HL-60/S4 (cell line): ENCODE results near the gene MPZL1.
"Not testable (repeated sequence)": the region's sequence is repeated elsewhere in the genome, so short reads cannot be mapped to it uniquely, and the experiment has no call there.

Source experiments
- in situ Hi-C: fragments of 300-500 bp; cut with MboI; formaldehyde crosslinking; loops from 2 replicates; pipeline ENCODE4 v1.14.3; 2022; ENCODE audit warnings: low sequenced_read_pairs

The MPZL1 gene

DNA sequence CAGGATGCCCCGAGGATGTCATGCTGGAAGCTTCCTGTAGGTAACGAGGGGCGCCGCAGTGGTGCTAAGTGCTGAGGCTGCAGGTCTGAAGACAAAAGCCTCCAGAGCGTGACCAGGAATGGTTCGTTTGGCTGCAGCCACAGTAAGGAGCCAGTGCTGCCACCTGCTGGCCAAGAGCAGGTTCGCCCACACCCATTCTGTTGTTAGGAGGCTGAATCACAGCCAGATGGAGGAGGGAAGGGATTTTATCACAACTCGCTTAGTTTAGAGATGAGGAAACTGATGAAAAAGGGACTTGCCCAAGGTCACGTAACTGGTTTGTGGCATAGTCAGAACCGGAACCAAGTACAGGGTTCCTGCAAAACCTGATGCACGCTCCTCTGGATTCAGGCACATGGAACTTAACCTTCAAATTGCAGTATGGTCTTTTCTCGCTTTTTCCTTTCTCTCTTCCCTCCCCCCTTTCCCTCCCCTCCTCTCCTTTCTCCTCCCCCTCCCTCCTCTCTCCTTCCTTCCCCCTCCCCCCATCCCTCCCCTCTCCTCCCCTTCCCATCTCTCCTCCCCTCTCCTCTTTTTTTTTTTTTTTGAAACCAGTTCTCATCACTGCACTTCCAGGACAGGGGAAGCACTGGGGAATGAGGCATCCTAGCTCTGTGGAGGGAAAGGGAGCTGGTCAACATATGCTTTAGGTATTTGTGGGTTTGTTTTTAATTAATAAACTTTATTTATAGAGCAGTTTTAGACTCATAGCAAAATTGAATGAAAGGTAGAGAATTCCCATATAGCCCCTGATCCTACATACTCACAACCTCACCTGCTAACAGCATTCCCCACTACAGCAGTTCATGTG, 81.8 kb downstream of the MPZL1 start:
- in situ Hi-C loops, result no loop called here

DNA sequence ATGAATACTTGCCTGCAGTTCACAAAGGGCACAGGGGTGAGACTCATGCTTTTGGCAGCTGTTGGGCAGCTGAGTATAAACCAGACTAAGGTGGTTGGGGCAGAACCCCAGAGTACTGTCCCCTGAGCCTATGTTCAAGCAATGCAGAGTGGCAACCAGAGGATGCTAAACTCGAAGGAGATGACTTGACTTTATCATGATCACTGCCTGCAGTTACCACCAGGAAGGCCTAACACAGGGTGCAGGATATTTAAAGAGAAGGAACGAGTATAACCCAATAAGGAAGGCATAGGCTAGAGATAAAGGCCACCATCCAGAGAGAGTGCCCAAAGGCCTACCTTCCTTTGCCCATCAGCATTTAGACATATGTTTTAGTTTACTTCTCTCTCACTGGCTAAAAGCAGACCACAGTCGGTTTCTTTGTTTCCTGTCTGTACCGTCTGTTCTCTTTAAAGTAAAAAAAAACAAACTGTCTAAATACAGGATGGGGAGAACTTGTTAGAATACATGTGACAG, 83.3 kb downstream of the MPZL1 start:
- in situ Hi-C loops, result no loop called here

DNA sequence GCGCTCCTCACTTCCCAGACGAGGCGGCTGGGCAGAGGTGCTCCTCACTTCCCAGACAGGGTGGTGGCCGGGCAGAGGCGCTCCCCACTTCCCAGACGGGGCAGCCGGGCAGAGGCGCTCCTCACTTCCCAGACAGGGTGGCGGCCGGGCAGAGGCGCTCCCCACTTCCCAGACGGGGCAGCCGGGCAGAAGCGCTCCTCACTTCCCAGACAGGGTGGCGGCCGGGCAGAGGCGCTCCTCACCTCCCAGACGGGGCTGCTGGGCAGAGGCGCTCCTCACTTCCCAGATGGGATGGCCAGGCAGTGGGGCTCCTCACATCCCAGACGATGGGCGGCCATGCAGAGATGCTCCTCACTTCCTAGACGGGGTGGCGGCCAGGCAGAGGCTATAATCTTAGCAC, 84.5 kb downstream of the MPZL1 start:
- in situ Hi-C loops, result not testable (repeated sequence)

DNA sequence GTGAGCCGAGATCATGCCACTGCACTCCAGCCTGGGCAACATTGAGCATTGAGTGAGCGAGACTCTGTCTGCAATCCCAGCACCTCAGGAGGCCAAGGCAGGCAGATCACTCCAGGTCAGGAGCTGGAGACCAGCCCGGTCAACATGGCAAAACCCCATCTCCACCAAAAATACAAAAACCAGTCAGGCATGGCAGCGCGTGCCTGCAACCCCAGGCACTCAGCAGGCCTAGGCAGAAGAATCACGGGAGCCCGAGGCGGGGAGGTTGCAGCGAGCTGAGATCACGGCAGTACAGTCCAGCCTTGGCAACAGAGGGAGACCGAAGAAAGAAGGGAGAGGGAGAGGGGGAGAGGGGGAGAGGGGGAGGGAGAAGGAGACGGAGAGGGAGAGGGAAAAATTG, 84.9 kb downstream of the MPZL1 start:
- in situ Hi-C loops, result not testable (repeated sequence)

DNA sequence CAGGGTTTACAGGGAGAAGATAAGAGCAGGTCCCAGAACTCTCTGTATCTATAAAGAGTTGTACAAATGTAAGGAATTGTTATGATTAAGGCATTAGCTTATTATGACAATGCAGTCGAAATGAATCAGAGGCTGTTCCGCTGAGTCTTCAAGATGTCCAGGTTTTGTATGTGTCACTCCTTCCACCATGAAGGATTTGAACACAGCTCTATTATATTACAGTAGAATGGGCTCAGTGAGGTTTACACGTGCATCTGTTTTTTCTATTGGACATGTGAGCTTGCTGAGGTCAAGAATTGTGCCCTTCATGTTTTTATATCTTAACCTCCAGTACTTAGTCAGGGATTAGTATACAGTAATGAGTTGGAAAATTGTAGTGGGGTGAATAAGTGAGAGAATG, 86.3 kb downstream of the MPZL1 start:
- in situ Hi-C loops, result no loop called here

DNA sequence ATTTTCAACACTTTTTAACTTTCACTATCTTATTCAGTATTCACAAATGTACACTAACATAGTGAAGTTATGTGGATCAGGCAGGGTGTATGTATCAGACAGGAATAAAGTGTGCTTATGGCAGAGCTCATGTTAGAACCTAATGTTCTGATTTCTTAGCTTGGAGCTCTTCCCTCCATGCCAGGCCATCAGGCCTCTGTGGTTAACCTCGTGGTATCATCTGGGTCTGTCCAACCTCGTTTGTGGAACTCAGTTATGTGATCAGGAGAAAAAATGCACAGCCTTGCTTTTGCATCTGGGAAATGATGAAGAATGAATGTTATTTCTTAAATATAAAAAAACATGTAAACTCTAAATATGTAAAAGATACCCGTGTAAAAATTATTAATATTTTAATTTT, 86.9 kb downstream of the MPZL1 start:
- in situ Hi-C loops, result no loop called here

DNA sequence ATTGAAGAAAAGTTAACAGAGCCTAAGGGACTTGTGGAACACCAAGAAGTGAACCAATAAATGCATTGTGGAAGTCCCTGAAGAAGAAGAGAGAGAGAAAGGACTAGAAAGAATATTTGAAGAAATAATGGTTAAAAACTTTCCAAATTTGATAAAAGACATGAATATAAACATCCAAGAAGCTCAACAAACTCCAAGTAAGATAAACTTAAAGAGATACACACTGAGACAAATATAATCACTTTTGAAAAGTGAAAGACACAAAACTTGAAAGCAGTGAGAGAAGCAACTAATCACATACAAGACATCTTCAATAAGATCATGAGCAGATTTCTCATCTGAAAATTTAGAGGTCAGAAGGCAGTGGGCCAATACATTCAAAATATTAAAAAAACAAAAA, 91.2 kb downstream of the MPZL1 start:
- in situ Hi-C loops, result no loop called here

DNA sequence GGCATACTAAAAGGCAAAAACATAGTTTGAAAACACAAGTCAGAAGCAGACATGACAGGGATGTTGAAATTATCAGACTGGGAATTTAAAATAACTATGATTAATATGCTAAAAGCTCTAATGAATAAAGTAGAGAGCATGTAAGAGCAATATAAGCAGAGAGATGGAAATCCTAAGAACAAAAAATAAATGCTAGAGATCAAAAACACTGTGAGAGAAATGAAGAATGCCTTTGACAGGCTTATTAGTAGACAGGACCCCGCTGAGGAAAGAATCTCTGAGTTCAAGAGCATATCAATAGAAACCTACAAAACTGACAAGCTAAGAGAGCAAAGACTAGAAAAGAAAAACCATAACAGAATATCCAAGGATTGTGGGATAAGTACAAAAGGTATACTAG, 93.9 kb downstream of the MPZL1 start:
- in situ Hi-C loops, result no loop called here

DNA sequence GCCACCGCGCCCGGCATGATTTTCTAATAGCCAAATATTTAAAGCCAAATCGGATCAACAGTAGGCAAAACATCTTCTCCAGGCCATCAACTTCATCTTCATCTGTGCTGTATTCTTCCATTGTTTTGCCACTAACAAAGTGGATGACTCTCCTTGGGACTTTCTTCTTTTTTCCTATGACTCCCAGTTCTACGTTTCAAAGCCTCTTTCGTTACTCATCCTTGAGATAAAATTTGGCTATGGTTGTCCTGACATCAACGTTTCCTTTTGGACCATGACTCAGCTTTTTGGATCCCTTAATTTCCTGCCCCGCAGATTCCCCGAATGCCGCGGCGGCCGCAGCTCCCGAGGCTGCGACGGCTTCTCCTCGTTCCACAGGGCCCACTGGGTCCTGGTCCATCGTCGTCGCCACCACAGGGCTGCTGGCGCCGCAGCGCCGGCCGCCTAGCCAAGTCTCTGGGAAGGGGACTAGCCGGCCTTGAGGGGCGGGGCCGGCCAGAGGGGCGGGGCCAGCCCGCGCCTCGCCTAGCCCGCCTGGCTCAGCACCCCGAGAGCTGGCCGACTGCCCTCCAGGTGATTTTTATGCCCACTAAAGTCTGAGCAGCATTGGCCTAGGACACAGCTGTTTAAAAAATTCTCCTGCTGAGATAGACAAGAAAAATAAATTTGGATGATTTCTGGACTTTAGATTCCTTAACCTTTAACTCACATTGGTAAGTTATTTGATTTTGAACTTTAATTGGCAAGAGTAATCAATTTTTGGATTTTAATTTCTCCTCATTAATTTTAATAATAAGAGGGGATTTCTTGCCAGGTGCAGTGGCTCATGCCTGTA, 98.3 kb downstream of the MPZL1 start:
- in situ Hi-C loops, result no loop called here

DNA sequence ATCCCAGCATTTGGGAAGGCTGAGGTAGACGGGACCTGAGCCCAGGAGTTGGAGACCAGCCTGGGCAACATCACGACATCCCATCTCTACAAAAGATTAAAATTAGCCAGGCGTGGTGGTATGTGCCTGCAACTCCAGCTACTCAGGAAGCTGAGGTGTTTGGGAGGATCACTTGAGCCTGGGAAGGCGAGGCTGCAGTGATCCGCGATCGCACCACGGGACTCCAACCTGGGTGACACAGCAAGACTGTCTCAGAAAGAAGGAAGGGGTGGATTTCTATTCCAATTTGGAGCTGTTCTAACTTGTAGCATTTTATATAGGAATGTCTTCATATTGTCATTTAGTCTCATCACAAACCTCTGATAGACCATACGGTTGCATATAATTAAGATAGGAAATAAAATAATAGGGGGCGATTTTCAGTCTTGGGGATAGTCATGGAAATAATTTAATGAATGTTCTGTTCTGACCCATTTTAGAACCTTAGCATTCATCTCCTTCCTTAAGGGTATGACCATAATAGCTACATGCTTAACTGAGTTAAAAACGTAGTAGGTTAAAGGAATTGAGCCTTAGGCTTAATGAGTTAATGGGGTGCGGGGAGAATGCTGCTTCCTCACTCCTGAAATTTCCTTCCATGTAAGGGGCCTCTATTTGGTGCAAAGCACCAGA, 99.0 kb downstream of the MPZL1 start:
- in situ Hi-C loops, result no loop called here

DNA sequence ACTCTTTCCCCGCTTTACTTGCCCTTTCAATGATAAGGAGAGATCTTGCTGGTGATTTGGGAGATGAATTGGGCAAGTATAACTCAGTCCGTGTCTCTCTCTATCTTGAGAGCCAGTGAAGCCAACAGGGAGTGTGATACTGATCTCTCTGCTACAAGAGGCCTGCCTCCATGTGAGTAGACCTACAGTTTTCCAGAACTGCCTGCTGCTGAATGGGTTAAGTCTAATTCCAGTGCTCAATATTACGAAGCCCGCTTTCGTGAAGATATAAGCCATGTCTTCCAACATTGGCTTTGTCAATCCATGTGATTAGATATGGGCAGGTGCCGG, 99.5 kb downstream of the MPZL1 start:
- in situ Hi-C loops, result no loop called here

DNA sequence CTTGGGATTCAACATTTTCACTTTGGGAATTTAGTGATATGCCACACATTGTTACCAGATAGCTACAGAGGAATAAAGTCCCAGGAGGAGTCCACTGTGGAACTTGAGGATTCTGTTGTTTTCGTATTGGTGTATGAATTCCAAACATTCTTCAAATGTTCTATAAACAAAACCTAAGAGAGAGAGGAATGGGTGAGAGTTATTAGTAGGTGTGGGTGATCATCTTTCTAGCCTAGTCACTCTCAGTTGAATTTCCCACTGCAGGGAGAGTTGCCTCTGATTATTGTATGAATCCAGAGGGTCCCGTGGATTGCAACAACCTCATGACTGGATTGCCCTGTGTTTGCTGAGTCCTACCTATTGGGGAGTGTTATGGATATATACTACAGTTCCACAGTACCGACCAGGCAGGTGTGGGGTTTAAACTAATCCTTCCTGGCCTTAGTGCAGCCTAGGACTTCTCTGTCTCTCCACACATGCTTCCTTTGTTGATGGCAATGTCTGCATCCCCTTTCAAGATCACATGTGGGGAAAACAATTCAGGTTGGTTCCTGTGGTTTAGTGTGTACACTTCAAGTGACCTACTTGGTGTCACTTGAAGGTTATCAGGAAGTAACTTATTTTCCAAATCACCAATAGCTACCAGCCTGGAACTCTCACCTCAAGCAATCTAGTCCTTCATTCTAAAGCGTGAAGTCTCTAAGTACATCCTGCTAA, 100.3 kb downstream of the MPZL1 start:
- in situ Hi-C loops, result no loop called here

DNA sequence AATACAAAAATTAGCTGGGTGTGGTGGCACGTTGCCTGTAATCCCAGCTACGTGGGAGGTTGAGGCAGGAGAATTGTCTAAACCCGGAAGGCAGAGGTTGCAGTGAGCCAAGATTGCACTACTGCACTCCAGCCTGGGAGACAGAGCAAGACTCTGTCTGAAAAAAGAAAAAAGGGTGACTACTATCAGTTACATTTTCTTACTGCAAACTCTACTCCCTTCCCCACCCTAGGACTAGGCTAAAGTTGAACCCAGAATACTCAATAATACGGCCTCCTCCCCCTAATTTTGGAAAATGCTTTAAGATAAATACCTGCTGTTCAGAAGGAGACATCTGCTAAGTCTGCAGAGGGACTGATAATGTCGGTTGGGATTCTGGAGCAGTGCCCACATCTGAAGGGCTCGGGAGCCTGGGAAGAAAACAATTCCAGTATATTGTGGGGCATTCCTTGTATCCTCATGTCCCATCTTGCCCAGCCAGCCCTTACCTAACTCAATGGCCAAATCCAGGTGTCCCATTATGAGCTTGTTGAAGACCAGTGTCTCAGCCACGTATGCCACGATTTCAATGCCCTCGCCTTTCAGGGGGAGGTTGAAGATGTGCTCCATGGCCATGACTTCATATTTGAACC, 102.5 kb downstream of the MPZL1 start:
- in situ Hi-C loops, result no loop called here

DNA sequence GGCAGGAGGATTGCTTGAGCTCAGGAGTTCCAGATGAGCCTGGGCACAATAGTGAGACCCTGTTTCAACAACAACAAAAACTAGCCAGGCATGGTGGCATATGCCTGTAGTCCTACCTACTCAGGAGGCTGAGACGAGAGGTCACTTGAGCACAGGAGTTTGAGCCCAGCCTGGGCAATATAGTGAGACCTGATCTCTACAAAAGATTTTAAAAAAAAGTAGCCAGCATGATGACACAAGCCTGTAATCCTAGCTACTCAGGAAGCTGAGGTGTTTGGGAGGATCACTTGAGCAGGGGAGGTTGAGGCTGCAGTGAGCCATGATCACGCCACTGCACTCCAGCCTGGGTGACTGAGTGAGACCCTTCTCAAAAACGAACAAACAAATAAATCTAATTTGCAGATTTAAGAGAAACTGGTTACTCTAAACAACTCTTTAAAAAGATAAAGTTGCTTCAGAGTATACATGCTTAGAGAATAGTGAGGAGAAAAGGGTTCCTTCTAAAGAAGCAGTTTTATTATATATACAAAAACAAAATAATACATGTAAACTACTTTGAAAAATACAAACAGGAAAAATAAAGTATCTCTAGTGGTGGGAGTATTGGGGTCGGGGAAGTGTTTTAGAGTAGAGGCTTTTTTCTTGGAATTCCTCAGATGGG, 103.8 kb downstream of the MPZL1 start:
- in situ Hi-C loops, result no loop called here

DNA sequence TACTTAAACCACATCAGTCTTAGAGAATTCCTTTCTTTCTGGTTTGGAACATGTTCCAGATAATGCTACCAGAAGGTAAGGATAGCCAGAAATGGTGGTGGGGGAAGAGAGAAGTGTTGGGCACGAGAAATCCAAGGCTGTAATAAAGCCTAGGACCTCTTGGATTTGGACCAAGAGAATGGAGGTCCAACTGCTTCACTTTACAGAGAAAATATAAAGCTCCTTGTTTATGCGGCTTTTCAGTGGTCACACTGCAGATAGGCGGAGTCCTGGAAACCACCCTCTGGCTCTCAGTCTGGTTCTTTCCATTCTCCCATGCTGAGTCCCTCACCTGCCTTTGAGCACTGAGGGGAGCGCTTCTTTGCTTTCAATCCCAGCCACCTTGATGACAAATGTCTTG, 104.3 kb downstream of the MPZL1 start:
- in situ Hi-C loops, result no loop called here

DNA sequence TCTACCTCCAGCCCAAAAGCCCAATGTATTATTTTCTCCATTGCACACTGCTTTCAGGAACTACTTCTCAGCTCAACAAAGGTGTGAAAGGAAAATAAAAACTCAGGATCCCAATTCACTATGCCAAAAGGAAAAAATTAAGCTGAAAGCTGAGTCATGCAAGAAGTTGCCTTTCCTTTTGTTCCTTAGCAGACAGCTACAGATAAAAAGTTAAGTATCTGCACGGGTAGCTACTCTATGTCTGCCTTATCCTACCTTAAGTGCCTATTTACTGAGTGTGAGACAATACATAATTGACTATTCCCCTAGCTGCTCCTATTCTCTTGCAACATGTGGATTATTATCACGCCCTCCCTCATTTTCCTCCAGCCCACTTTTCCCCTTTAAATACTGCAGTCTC, 108.1 kb downstream of the MPZL1 start:
- in situ Hi-C loops, result no loop called here

DNA sequence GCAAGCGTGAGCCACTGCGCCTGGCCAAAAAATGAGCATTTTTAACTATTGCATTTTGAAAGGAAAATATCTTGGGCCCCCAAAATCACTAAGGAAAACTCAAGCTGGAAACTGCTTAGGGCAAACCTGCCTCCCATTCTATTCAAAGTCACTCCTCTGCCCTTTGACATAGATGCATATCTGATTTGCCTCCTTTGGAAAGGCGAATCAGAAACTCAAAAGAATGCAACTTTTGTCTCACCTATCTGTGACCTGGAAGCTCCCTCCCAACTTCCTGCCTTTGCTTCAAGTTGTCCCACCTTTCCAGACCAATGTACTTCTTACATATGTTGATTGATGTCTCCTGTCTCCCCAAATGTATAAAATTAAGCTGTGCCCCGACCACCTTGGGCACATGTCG, 108.9 kb downstream of the MPZL1 start:
- in situ Hi-C loops, result not testable (repeated sequence)

DNA sequence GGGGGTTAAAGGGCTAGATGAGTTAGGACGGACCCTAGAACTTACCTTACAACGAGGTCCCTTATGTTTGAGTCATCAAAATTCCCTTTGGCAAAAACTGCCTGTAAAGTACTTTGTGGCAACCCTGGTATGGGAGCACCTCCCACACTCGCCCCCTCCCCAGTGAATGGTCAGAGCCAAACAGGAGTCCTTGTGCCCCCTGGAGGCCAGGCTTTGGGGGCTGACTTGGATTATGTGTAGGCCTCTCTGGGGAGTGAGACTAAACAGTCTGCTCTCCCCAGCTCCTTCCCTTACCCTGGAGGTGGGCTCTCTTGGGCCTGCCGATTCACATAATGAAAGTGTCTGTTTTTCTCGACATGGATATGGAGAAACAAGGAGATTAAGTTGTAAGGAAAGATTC, 110.9 kb downstream of the MPZL1 start:
- in situ Hi-C loops, result no loop called here

DNA sequence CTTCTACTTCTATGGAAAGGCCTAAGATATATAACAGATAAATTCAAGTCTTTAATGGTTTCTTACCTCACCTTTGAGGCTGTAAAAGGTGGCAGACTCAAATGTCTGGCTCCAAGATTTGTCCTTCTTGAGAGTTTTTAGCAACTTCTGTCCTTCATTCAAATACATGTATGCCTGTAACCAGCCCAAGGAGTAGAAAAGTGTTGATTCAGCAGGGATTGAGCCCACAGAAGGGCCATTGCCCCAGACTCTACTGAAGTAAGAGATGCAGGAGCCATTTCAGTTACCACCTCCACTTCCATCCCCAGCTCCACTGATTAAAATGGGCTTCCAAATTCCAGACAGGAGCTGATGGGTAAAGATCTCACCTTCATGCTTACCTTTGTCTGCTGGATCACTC, 112.1 kb downstream of the MPZL1 start:
- in situ Hi-C loops, result no loop called here

DNA sequence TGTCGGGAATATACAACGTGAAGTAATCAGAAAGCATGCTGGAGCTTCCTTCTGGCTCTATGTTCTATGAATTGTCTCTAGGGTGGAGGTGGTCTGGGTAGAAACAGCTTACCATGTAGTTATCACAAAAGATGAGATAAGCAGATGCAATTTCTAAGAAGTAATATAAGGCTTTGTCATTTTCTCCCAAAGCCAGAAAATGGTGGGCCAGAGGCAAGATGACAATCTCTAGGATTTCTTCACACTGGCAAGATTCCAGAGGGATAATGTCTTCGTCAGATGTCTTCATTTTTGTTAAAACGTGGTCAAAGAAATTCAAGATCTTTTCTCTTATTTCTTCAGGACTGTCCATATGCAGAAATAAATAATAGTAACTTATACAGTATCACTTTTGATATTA, 114.4 kb downstream of the MPZL1 start:
- in situ Hi-C loops, result no loop called here
